Non-pigmented ciliary epithelial cell (primary cell): Measurements from ENCODE around the gene PFAS.
"Not testable (repeated sequence)": the region's sequence is repeated elsewhere in the genome, so short reads cannot be mapped to it uniquely, and the experiment has no call there.

ENCODE experiments used
- DNase-seq: peaks from one replicate; pipeline ENCODE4 v3.0.0-alpha.2; 2010; ENCODE audit warnings: low read depth

The PFAS gene

GRCh38 chr17:8225813-8226535, 23.1 kb upstream of the PFAS start:
- DNase-seq, result no peak

- DNase-seq, result no peak
Measured at GRCh38 chr17:8226536-8227237, 22.4 kb upstream of the PFAS start.

- DNase-seq, result no peak
Measured at GRCh38 chr17:8227238-8227581, 21.9 kb upstream of the PFAS start.

GRCh38 chr17:8231701-8232100, 17.4 kb upstream of the PFAS start:
- DNase-seq, result no peak

DNA sequence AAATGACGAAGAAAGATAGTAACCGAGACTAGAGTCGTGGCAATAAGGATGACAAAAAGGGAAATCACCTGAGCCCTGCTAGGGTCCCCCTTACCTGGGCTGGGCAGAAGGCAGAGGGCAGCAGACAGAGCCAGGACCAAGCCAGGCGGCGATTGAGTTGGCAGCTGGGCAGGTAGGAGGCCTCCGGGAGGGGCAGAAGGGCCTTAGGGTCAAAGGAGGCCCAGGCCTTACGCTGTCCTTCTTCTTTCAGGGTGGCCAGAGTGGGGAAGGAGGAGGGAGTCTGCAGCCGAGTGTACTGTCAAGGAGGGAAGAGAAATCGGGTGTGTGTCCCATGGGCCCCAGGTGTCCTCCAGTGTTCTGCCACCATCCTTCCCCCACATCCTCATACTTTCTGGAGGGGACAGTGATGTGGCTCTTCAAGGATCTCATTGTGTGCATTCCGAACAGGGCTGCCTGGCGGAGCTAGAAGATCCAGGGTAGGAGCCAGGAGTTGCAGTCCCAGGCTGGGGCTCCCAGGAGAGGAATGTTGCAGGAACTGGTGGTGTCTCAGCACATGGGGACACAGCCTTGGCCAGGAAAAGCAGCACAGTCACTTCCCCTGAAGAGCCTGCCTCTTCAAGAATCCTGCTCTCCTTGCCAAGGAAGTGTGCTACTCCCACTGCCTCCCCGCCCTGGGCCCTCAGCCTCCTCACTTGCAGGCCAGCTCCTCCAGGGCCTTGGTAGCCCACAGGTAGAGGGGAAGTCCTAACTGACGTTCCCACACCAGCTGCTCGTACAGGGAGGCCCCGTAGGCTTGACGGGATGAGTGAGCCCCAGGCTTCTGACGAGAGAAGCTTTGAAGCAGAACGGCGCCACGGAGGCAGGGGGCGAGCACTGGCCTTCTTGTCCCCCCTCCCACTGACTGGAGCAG, 14.5 kb upstream of the PFAS start:
- DNase-seq, result no peak

DNA sequence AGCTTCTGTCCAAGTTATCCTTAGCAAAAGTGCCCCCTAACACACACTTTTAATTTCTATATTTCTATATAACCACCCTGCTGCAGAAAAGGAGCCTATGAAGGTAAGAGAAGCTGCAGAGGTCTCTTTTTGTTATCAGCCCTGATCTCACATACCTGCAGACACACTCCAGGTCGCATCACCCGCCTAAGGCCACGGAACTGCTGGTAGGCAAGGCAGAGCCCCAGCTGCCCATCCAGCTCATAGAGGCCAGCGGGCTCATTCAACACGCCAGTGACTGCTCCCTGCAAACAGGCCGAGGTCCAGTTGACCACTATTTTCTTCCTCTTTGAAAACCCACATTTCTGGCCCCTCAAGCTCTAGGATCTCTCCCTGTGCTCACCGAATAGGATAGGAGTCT, 13.4 kb upstream of the PFAS start:
- no peak for DNase-seq

GRCh38 chr17:8237175-8237574, 11.9 kb upstream of the PFAS start:
- DNase-seq, result no peak

GRCh38 chr17:8237886-8238285, 11.2 kb upstream of the PFAS start:
- no peak for DNase-seq

DNA sequence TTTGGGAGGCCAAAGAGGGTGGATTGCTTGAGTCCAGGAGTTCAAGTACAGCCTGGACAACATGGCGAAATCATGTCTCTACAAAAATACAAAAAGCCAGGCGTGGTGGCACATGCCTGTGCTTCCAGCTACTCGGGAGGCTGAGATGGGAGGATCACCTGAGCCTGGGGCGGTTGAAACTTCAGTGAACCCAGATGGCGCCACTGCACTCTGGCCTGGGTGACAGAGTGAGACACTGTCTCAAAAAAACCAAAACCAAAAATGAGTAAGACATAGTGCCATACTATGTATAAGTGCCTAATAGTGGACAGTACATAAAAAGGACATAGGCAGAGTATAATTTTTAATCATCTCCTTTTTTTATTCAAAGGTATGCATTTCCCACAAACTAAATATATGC, 5.3 kb upstream of the PFAS start:
- no peak for DNase-seq

DNA sequence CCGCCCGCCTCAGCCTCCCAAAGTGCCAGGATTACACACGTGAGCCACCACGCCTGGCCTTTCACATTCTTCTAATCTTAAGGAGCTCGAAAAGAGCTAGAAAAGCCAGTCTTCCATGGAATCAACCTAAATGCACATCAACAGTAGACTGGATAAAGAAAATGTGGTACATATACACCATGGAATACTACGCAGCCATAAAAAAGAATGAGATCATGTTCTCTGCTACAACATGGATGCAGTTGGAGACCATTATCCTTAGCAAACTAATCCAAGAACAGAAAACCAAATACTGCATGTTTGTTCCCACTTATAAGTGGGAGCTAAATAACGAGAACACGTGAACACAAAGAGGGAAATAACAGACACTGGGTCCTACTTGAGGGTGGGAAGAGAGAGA, 4.3 kb upstream of the PFAS start:
- DNase-seq, result no peak

- no peak for DNase-seq
Measured at GRCh38 chr17:8249621-8250500, 772 bp downstream of the PFAS start.

GRCh38 chr17:8251411-8251810, 2.3 kb downstream of the PFAS start:
- not testable (repeated sequence) for DNase-seq

- no peak for DNase-seq
Measured at GRCh38 chr17:8253801-8254200, 4.7 kb downstream of the PFAS start.

DNA sequence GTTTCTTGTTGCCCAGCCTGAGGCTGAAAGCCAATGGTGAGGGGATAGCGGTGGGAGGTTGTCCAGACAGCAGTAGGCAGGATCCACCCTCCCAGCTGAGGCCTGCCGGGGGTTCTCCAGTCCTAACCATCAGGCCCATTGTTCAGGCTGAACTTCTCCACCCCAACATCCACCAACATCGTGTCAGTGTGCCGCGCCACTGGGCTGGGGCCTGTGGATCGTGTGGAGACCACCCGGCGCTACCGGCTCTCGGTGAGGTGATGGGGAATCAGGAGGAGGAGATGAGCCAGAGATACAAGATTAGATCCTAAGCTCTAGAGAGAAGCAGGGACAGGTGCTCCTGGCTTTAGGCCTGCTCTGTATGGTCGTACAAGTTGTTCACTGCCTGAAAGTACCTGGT, 5.8 kb downstream of the PFAS start:
- no peak for DNase-seq

DNA sequence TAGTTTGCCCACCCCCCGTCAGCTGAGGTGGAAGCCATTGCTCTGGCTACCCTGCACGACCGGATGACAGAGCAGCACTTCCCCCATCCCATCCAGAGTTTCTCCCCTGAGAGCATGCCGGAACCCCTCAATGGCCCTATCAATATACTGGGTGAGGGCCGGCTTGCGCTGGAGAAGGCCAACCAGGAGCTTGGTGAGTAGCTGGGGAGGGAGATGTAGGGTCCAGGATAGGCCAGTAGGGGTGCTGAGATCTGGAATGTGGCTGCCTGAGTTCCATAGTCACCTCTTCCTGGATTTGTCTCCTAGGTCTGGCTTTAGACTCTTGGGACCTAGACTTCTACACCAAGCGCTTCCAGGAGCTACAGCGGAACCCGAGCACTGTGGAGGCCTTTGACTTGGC, 6.4 kb downstream of the PFAS start:
- no peak for DNase-seq

GRCh38 chr17:8256291-8256690, 7.2 kb downstream of the PFAS start:
- no peak for DNase-seq

- no peak for DNase-seq
Measured at GRCh38 chr17:8256691-8257090, 7.6 kb downstream of the PFAS start.

GRCh38 chr17:8257801-8258200, 8.7 kb downstream of the PFAS start:
- no peak for DNase-seq

DNA sequence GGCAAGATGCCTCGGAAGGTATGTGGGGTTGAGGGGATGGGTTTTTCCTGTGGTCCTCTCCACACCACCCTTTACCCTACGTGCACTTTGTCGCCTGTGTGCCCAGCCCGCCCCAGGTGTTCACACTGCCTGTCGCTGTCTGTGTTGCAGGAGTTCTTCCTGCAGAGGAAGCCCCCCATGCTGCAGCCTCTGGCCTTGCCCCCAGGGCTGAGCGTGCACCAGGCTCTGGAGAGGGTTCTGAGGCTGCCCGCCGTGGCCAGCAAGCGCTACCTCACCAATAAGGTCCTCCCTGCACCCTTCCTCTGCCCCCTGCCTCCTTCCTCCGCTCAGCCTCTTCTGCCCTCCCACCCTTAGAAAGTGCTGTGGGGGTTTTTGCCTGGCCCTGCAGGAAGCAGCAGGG, 15.2 kb downstream of the PFAS start:
- no peak for DNase-seq

DNA sequence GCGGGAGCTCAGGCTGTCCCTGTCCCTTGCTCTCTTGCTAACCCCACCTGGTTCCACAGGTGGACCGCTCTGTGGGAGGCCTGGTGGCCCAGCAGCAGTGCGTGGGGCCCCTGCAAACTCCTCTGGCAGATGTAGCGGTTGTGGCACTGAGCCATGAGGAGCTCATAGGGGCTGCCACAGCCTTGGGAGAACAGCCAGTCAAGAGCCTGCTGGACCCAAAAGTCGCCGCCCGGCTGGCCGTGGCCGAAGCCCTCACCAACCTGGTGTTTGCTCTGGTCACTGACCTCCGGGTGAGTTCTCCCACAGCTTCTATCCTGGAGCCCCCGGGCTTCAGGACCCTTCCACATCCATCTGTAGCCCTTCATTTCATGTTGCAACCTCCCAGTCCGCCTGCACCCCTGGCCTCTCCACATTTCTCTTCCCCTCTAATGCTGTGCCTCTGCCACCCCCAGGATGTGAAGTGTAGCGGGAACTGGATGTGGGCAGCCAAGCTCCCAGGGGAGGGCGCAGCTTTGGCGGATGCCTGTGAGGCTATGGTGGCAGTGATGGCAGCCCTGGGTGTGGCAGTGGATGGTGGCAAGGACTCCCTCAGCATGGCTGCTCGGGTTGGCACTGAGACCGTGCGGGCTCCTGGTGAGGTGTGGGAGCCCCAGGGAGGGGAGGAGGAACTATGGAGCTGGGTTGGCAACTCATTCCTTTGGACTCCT, 15.9 kb downstream of the PFAS start:
- DNase-seq, result no peak
